ENCODE measurements around the gene HCN3.

GRCh38 chr1:155324717-155325602 is 47.7 kb downstream of the HCN3 start:
- TF ChIP-seq REST (IDR thresholded peaks at IDR 0.05; ENCODE audit: insufficient read depth in 1 of 2, low read depth in 2 of 2, low read length in 2 of 2) (no peak), POLR2AphosphoS5 (IDR thresholded peaks at IDR 0.05; ENCODE audit: low read depth, low read length) (no peak), FOXP2 (optimal IDR thresholded peaks at IDR 0.05; ENCODE audit: borderline replicate concordance, extremely low read depth, extremely low read length, insufficient read depth) (no peak), SIN3A (IDR thresholded peaks at IDR 0.05; ENCODE audit: borderline replicate concordance, insufficient read depth, low read length) (no peak), TAF1 (IDR thresholded peaks at IDR 0.05; ENCODE audit: borderline replicate concordance, insufficient read depth, low read length) (no peak)
